ENCODE results near the gene MARK4. TPM values are rescaled to one million over a fixed set of nuclear protein-coding genes. Genes with fewer than 3 reads are reported as not detected.

The MARK4 gene
- total RNA-seq, 2 experiments from 2014 or later: 18.1 to 19.8 TPM

DNA sequence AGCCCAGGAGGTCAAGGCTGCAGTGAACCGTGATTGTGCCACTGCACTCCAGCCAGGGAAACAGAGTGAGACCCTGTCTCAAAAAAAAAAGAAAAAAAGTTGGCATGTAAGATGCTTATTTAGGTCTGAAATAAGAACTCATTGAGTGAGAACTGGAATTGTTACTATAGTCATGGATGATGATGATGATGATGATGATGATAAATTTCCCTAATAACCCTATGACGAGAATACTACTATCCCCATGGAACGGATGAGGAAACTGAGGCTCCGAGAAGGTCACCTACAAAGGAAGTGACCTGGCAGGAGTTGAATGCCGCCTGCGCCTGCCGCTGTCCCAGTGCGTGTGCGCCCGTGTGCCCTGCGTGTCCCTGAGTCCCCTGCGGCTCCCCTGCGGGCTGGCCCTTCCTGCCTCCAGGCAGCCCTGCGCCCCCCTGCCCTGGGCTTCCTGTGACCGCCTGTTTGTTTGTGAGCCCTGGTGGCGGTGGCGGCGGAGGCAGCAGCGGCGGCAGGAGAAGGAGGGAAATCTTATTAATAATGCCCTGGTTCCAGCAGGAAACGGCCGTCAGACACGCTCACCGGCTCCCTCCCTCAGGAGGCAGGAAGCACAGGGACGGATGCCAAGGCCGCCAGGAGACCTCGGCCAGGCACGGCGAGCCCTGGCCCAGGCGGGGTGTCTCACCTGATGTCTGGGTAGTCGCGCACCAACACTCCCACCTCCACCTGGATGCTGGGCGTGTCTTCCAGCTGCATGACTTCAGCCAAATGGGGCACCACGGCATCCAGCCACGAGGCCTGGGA is 35.5 kb upstream of the MARK4 start:
- ATAC-seq (ENCODE audit: poor library complexity): no peak
- no peak overlapping the region for H3K27ac ChIP-seq (ENCODE audit: low read depth in 1 of 2, low read length in 2 of 2)
- CTCF ChIA-PET: no interaction called here
- H3K9me3 Mint-ChIP-seq: no peaks in the 10 kb centered on the region
- H3K27ac Mint-ChIP-seq: no peak overlapping the region
- no peak overlapping the region for H3K4me3 Mint-ChIP-seq
- peaks cover 47% of the 10 kb centered on the region for H3K27me3 Mint-ChIP-seq
- H3K4me3 ChIP-seq (ENCODE audit: low read length): no peak overlapping the region
- intact Hi-C loops (cut with DNase I, micrococcal nuclease): no loop called here
- no peaks in the 10 kb centered on the region for H3K36me3 ChIP-seq (ENCODE audit: insufficient read depth, low read length)
- TF ChIP-seq, protein P1, sequence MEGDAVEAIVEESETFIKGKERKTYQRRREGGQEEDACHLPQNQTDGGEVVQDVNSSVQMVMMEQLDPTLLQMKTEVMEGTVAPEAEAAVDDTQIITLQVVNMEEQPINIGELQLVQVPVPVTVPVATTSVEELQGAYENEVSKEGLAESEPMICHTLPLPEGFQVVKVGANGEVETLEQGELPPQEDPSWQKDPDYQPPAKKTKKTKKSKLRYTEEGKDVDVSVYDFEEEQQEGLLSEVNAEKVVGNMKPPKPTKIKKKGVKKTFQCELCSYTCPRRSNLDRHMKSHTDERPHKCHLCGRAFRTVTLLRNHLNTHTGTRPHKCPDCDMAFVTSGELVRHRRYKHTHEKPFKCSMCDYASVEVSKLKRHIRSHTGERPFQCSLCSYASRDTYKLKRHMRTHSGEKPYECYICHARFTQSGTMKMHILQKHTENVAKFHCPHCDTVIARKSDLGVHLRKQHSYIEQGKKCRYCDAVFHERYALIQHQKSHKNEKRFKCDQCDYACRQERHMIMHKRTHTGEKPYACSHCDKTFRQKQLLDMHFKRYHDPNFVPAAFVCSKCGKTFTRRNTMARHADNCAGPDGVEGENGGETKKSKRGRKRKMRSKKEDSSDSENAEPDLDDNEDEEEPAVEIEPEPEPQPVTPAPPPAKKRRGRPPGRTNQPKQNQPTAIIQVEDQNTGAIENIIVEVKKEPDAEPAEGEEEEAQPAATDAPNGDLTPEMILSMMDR (IDR thresholded peaks at IDR 0.05): no peak
- H3K4me1 Mint-ChIP-seq (ENCODE audit: low read depth): no peaks in the 10 kb centered on the region
- H3K27me3 ChIP-seq (ENCODE audit: control insufficient read depth in 1 of 2, insufficient read depth in 2 of 2, low read length in 2 of 2): peaks cover 40 to 46% of the 10 kb centered on the region in 2 experiments
- H3K36me3 Mint-ChIP-seq (ENCODE audit: low read depth): no peaks in the 10 kb centered on the region
- no peak for DNase-seq
- POLR2A ChIA-PET: no interaction called here
- peaks cover 5% of the 10 kb centered on the region for H3K4me1 ChIP-seq (ENCODE audit: insufficient read depth, low read length)
- no peaks in the 10 kb centered on the region for H3K9me3 ChIP-seq (ENCODE audit: control insufficient read depth in 1 of 2, insufficient read depth in 1 of 2, low read length in 2 of 2)

DNA sequence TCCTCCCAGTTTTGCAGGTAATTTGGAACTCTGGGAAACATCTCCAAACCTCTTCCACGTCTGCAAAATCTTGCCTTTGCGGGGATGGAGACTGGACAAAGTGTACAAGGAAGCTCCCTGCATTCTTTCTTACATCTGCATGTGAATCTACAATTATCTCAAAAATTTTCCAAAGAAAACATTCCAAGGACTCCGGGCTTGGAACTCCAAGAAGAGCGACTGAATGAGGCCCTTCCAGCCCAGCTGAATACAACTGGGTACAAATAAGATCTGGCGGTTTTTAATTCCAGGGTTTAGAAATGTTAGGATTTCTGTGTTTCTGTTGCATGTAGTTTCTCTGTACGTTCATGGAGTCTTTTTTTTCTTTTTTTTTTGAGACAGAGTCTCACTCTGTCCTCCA is 34.4 kb upstream of the MARK4 start:
- ATAC-seq (ENCODE audit: poor library complexity): no peak
- peaks cover 50% of the 10 kb centered on the region for H3K27me3 Mint-ChIP-seq
- Histone ChIP-seq H3K36me3 (ENCODE audit: insufficient read depth, low read length) (no peaks in the 10 kb centered on the region), H3K27me3 (ENCODE audit: control insufficient read depth in 1 of 2, insufficient read depth in 2 of 2, low read length in 2 of 2) (peaks cover 36 to 38% of the 10 kb centered on the region in 2 experiments), H3K9me3 (ENCODE audit: control insufficient read depth in 1 of 2, insufficient read depth in 1 of 2, low read length in 2 of 2) (no peaks in the 10 kb centered on the region), H3K4me1 (ENCODE audit: insufficient read depth, low read length) (peaks cover 5% of the 10 kb centered on the region), H3K27ac (ENCODE audit: low read depth in 1 of 2, low read length in 2 of 2) (no peak overlapping the region), H3K4me3 (ENCODE audit: low read length) (no peak overlapping the region)
- ChIA-PET CTCF (no interaction called here), POLR2A (no interaction called here)
- H3K36me3 Mint-ChIP-seq (ENCODE audit: low read depth): no peaks in the 10 kb centered on the region
- intact Hi-C loops (cut with DNase I, micrococcal nuclease): no loop called here
- H3K4me3 Mint-ChIP-seq: no peak overlapping the region
- H3K27ac Mint-ChIP-seq: no peak overlapping the region
- no peak for DNase-seq
- TF ChIP-seq, protein P1 (IDR thresholded peaks at IDR 0.05): no peak
- no peaks in the 10 kb centered on the region for H3K4me1 Mint-ChIP-seq (ENCODE audit: low read depth)
- no peaks in the 10 kb centered on the region for H3K9me3 Mint-ChIP-seq

DNA sequence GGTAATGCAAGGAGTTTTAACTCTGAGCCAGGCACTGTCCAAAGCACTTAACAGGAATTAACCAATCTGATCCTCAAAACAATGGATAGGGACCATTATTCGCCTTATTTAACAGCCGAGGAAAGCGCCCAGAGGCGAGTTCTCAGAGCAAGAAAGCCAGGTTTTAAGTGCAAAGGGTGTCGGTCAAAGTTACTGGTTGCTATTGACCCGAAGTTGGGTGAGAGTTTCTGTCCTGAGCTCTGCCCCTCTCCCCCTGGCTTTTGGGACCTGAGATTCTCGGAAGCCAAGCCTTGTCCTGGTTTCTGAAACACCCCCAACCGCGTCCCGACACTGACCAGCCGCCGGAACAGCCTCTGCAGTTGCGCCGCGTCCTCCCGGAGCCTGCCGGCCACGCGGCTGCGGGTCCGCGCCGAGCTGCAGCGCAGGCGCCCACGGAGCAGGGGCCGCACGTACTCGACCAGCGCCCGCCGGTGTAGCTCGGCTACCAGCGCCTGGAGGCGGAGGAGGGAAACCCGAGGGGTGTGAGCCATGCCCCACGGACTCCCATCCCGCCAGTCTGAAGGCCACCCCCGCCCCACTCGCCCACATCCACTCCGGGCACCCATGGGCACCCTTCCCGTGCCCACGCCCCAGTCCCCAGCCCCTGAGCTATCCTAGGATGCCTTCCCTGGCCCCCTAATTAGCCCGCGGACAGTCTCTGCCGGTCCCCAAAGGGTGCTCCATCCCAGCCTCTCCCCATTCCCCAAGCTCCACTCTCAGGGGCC is 33.7 kb upstream of the MARK4 start:
- no peaks in the 10 kb centered on the region for H3K4me1 Mint-ChIP-seq (ENCODE audit: low read depth)
- H3K36me3 Mint-ChIP-seq (ENCODE audit: low read depth): no peaks in the 10 kb centered on the region
- no peak overlapping the region for H3K27ac Mint-ChIP-seq
- no peaks in the 10 kb centered on the region for H3K36me3 ChIP-seq (ENCODE audit: insufficient read depth, low read length)
- peaks cover 5% of the 10 kb centered on the region for H3K4me1 ChIP-seq (ENCODE audit: insufficient read depth, low read length)
- ATAC-seq (ENCODE audit: poor library complexity) (no peak), DNase-seq (no peak)
- H3K9me3 ChIP-seq (ENCODE audit: control insufficient read depth in 1 of 2, insufficient read depth in 1 of 2, low read length in 2 of 2): no peaks in the 10 kb centered on the region
- H3K27ac ChIP-seq (ENCODE audit: low read depth in 1 of 2, low read length in 2 of 2): no peak overlapping the region
- peaks cover 56% of the 10 kb centered on the region for H3K27me3 Mint-ChIP-seq
- TF ChIP-seq, protein P1 (IDR thresholded peaks at IDR 0.05): no peak
- no peak overlapping the region for H3K4me3 ChIP-seq (ENCODE audit: low read length)
- no peak overlapping the region for H3K4me3 Mint-ChIP-seq
- H3K27me3 ChIP-seq (ENCODE audit: control insufficient read depth in 1 of 2, insufficient read depth in 2 of 2, low read length in 2 of 2): peaks cover 32% of the 10 kb centered on the region in 2 experiments
- no peaks in the 10 kb centered on the region for H3K9me3 Mint-ChIP-seq
- ChIA-PET CTCF (no interaction called here), POLR2A (no interaction called here)
- intact Hi-C loops (cut with DNase I, micrococcal nuclease): no loop called here

Data from CD4-positive, alpha-beta T cell (primary cell).